ENCODE data around the gene FBL. TPM values are rescaled to one million over a fixed set of nuclear protein-coding genes. Genes with fewer than 3 reads are reported as not detected.

The FBL gene
- total and polyA plus RNA-seq, 2 of the 13 experiments (the other 11 are each of a cell fraction or from before 2014, with no cell fraction given): 153 to 468 TPM

DNA sequence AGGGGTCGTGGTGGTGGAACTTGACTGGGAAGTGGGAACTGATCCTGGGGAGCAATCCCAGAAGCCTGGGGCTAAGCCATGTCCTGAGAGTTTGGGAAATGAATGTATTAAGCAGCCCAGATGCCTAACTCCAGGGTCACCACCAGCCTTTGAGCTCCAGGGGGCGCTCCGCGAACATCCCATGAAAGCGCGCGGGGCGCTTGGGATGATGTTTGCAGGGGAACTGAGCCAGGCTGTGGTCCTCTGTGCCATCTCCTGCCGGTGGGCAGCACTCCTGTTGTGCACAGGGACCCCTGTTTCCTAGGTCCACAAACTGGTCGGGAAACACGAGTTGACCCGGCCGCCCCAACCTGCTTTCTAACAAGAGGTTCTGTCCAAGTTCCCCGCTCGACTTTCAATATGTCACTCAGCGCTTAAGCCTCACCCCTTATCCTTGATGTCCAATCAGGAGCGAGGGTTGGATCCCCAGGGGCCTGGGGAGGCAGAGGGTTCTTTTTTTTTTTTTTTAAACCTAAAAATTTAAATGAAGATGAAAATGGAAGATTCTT, 53.1 kb downstream of the FBL start (continued):
- TF ChIP-seq ZNF704 (CRISPR knock-in tag; IDR thresholded peaks at IDR 0.05; ENCODE audit: borderline replicate concordance): peak; percentile 42; the same call in 1 of the 2 replicates
- peak; percentile 57; the same call in 1 of the 2 replicates for TF ChIP-seq NFKB2 (CRISPR knock-in tag; IDR thresholded peaks at IDR 0.05; ENCODE audit: borderline replicate concordance)
- TF ChIP-seq SALL1 (CRISPR knock-in tag; IDR thresholded peaks at IDR 0.05): peak; percentile 55
- no peak for TF ChIP-seq DMTF1 (CRISPR knock-in tag; IDR thresholded peaks at IDR 0.05)
- TF ChIP-seq ZNF574 (CRISPR knock-in tag; IDR thresholded peaks at IDR 0.05): 0 out of 2 replicates have a peak, but pooled peaks have one; percentile 24
- TF ChIP-seq ATAD3A (CRISPR knock-in tag; IDR thresholded peaks at IDR 0.05): no peak
- TF ChIP-seq KAT8 (CRISPR knock-in tag; IDR thresholded peaks at IDR 0.05): 0 out of 2 replicates have a peak, but pooled peaks have one; percentile 22
